Activated CD8-positive, alpha-beta memory T cell treated with anti-CD3 and anti-CD28 coated beads for 48 hours (primary cell): ENCODE data around the gene KDM2B.
A peak's percentile ranks its signal among the peaks of the same experiment; 100 is the strongest.
"Not testable (repeated sequence)": the region's sequence is repeated elsewhere in the genome, so short reads cannot be mapped to it uniquely, and the experiment has no call there.

Source experiments
- DNase-seq, 3 experiments: peaks; one replicate each; pipeline ENCODE4 v3.0.0-alpha.2; 2020; ENCODE audit warnings: low read depth in 2 of 3, low spot score in 2 of 3

Gene KDM2B

GRCh38 chr12:121590476-121591143, 9.8 kb upstream of the KDM2B start:
- DNase-seq: peak in 2 of 3 experiments; percentile 23 to 46

- not testable (repeated sequence) for DNase-seq
These were observed 4.1 kb upstream of the KDM2B start for GRCh38 chr12:121584885-121585284.

- not testable (repeated sequence) for DNase-seq
These were observed 2.5 kb upstream of the KDM2B start for GRCh38 chr12:121583334-121583661.

DNA sequence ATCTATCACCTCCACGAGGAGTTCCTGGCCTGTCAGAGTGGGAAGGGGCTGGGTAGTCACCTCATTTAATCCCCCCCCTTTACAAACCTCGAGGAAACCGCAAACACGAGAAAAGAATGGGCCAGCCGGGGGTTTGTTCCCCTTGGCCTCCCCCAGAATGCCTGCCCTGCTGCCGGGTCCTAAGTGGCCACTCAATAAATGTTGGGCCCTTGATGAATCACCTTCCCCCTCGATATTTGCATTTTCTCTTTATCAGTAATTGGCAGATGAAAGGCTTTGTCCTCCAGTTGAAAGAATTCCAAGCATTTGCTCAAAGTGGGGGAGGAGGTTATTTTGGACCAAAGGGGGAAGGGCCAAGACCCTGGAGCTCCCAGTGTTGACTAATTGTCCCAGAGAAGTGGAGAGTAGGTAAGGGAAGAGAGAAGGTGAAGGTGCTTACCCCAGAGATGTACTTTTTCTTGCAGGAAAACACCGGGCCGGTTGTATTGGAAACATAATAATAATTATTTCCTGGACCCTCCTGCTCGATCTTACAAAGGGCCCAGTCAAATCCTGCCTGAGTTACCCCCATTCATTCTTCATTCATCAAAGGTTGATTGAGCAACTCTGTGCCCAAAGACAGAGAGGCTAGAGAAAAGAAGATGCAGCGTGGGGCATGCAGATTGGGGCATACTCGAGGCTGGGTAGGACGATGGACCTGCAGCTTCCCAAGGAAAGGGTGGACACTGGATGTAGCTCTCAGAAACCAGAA, 1.9 kb upstream of the KDM2B start:
- DNase-seq: no peak

- DNase-seq: no peak
These were observed 1.0 kb upstream of the KDM2B start for GRCh38 chr12:121581686-121582429.

GRCh38 chr12:121579981-121580868, 598 bp downstream of the KDM2B start:
- peak; percentile 42 to 52 (median 44) for DNase-seq

GRCh38 chr12:121579190-121579791, 1.5 kb downstream of the KDM2B start:
- peak in 1 of 3 experiments; percentile 31 for DNase-seq

DNA sequence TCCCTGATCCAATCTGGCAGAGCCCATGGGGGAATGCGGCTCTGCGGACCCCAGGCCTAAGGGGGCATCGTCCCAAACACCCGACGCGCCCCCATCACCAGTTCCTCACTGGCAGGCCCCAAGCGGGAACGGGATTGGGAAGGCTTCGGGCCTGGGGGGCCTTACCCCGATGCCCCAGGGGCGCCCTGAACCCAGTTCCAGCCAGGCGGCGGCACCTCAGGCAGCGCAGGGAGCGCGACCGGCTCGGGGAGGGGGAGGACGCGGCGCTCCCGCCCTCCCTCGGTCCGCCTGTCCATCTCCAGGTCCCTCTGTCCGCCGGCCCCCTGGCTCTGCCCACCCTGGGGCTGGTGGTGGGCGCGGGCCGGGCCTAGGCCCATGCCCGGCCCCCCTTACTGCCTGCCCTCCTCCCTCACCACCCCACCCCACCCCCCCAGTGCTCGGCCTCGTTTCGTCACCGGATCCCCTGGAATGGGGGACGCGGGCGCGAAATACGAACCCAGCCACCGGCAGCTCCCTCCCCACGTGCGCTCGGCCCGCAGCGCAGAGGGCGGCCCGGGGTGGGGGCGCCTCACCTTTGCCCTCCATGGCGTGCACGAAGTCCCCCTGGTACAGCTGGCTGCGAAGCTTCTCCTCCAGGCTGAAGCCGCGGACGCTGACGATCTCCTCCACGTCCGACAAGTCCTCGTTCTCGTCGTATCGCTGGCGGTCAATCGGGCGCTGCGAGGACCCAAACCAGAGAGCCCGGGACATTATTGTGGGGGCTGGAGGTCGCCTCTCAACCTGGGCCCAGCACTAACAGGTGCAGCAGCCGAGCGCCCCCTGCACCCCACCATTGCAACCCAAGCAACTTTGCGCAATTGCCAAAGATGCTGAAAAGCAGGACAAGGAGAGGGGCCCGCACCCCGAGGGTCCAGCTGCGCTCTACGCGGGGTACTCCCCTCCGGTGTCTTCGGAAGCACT, 2.3 kb downstream of the KDM2B start:
- no peak for DNase-seq

- DNase-seq: no peak
These were observed 3.2 kb downstream of the KDM2B start for GRCh38 chr12:121577443-121578180.

DNA sequence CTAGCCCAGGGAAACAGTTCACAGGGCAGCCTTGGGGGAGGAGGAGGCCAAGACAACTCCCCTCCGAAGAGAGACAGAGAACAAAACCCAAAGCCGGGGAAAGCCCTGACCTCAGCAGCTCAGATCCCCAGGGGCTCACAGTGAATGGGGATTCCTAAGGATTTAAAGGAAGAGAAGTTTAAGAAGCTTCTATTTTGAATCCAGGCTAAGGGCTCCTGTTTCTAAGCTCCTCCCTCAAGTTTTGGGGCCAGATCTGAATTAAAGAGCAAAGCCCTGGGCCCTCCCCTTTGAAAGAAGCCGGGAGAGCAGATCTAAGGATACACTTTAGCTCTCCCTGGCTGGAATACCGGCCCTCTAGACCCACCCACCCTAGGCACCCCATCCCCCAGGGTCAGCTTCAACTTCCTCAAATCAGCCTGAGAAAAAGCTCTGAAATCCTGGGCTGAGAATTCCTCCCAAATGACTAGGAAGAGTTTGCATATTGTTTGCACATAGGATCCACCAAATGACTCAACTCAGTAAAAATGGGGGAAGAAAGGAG, 3.9 kb downstream of the KDM2B start:
- DNase-seq: no peak

GRCh38 chr12:121575952-121576625, 4.7 kb downstream of the KDM2B start:
- DNase-seq: no peak

- no peak for DNase-seq
These were observed 5.8 kb downstream of the KDM2B start for GRCh38 chr12:121575051-121575450.

DNA sequence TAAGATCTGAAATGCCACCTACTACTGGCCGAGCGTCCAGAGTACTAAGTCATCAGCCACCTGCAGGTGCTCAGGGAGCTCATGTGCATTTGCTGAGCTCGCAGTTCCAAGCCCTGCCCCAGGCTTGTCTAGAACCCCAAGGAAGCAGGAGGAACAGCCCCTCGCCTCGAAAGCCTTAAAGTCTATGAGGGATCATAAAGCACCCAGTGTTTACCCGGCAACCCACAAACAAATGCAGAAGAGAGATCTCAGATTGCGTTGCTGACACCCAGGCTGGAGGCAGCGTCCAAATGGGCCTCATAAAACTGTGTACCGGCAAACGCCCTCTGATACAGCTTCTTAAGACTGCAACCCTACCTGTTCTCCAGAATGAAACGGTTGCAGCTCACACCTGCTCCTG, 6.8 kb downstream of the KDM2B start:
- no peak for DNase-seq

DNA sequence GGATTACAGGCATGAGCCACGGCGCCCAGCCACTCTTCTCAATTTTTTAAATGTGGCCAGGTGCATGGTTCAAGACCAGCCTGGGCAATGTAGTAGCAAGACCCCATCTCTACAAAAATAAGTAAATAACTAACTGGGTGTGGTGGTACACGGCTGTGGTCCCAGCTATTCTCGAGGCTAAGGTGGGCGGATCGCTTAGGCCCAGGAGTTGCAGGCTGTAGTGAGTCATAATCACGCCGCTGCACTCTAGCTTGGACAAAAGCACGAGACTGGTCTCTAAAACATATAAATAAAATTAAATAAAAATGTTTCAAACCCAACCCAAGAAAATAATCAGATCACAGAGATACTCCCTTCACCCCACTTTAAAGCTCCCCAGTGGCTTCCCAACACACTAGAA, 8.9 kb downstream of the KDM2B start:
- no peak for DNase-seq

DNA sequence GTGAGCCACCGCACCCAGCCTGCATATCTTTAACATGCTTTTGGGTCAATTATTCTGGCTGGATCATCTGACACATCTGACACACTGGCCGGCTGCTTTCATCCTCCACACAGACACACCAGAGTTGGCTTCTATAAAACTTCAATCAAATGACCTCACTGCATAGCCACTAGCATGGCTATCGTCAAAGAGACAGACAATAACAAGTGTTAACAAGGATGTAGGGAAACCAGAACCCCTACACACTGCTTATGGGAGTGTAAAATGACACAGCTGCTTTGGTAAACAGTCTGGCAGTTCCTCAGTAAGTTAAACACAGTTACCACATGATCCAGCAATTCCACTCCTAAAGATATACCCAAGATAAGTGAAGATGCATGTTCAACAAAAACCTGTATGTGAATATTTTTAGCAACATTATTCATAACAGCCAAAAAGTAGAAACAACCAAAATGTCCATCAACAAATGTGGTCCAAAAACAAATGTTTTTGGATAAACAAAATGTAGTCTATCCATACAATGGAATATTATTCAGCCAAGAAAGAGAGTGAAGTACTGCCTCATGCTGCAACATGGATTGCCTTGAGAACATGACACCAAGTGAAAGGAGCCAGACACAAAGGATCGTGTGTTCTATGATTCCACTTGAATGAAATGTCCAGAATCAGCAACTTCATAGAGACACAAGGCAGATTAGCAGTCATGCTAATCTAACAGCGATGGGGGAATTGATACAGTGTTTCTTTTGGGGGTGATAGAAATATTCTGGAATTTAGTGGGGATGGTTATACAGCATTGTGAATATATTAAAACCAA, 10.1 kb downstream of the KDM2B start:
- no peak for DNase-seq

DNA sequence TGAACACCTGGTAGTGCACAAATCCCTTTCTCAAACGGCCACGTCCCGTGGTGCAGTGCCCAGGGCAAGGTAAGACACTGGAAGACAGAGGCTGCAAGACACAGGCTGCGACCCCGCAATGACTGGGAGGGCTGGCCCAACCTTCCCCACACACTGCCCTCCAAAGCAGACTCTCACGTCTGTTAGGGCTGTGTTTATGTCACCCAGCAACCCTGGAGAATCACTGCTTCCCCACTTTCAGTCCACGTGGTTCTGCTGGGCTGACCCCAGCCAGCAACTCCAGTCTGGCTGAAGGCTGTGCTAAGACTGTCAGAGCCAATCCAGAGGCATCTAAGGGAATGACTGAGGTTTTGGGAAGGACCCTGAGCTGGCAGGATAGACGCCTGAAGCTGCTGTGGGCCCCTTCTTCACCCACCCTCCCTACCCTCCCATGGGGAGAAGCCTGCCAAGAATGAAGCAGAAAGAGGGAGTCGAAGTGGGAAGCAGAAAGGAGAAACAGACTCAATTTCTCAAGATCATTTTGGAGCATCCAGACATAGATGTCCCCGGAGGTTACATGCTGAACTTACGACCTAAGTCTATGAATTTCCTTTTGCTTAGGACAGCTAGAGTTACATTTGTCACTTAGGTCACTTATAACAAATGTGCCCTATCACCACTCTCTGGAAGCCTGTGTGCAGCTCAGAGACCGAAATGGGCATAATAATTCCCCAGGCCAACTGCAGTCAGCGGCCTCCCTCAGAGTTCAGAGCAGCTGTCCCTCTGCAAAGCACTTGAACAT, 11.7 kb downstream of the KDM2B start:
- DNase-seq: no peak
